RKO (cell line): ENCODE data around the gene GATAD2A.

Source experiments
- DNase-seq: peaks from one replicate; pipeline ENCODE4 v3.0.0-alpha.2; 2016; ENCODE audit warnings: low spot score

Gene GATAD2A

DNA sequence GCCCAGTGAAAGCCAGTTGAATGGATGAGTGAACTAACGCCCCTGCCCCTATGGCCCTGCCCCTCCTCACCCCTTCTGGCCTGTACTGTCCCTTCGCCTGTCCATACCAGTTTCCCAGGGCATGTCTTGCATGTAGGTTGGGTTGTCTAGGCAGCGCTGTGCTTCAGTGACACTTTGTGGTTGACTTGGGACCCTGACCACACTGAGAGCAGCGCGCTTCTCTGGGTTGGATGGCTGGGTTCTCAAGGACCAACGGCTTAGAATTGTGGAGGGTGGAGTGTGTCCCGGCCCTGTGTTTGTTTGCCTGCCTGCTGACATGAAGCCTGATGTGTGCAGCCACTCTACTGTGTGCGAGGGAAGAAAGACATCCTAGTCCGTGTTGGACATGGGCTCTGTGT, 15.8 kb downstream of the GATAD2A start:
- no peak for DNase-seq

- no peak for DNase-seq
Measured at GRCh38 chr19:19422156-19422555, 16.7 kb downstream of the GATAD2A start.

- no peak for DNase-seq
Measured at GRCh38 chr19:19423322-19423721, 17.8 kb downstream of the GATAD2A start.

DNA sequence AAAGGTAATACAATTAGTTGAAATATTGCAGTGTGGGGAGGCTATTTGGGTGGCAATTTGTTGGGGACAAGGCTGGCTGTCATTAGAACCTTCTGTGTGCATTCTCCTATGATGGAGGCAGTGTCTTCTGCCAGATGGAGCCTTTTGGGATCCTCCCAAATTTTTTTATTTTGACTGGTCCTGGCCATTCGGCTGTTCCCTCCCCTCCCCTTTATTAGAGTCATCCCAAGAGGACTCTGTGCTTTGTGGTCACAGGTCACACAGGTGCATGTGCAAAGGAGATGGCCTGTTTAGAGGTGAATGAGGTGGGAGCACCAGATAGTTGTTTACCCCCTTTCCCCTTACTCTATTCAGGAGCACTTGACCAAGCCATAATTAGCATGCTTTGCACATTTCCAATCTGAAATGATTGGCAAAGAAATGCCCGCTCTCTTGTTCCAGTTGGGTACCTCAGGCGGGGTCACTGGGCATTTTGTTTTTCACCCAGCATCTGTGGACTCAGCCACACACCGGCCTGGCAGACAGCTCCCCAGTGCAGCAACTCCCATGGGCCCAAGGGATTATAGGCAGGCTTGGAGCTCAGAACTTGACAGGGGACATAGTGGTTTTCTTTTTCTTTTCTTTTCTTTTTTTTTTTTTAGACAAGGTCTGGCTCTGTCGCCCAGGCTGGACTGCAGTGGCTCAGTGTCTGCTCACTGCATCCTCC, 19.8 kb downstream of the GATAD2A start:
- DNase-seq: no peak

DNA sequence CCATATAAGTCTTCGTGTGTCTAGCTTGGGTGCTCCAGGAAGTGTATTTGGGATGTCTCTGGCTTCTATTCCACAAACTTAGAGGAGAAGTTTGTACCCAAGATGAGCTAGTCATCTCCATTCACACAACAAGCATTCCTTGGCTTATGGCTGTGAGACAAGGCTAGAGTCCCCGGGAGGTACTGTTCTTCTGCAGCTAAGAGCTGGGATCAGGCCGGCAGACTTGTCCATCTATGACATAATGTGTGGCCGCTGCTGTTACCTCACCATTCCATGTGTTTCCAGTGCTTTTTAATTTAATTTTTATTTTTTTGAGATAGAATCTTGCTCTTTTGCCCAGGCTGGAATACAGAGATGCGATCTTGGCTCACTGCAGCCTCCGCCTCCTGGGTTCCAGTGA, 20.7 kb downstream of the GATAD2A start:
- DNase-seq: no peak

GRCh38 chr19:19426799-19427198, 21.3 kb downstream of the GATAD2A start:
- no peak for DNase-seq

- no peak for DNase-seq
Measured at GRCh38 chr19:19427302-19427701, 21.8 kb downstream of the GATAD2A start.

- DNase-seq: no peak
Measured at GRCh38 chr19:19427944-19428343, 22.5 kb downstream of the GATAD2A start.

GRCh38 chr19:19428746-19429145, 23.3 kb downstream of the GATAD2A start:
- no peak for DNase-seq

DNA sequence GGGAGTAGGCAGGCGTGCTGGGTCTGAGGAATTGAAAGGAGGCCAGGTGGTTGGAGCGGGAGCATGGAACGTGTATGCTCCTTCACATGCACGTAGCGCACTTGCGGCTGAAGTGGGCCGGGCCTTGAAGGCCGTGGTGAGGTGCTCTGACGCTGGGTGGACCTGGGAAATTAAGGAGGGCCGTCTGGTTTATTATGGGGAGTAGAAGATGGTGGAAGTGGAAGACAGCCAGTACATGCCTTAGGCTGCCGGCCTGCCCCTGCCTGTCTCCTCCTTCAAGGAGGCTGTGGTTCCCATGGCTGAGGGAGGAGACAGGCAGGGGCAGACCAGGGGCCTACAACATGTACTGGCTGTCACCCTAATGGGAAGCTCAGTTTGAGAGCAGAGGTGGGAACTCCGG, 23.9 kb downstream of the GATAD2A start:
- DNase-seq: no peak

- DNase-seq: no peak
Measured at GRCh38 chr19:19432732-19433131, 27.3 kb downstream of the GATAD2A start.

GRCh38 chr19:19433666-19434213, 28.3 kb downstream of the GATAD2A start:
- no peak for DNase-seq

DNA sequence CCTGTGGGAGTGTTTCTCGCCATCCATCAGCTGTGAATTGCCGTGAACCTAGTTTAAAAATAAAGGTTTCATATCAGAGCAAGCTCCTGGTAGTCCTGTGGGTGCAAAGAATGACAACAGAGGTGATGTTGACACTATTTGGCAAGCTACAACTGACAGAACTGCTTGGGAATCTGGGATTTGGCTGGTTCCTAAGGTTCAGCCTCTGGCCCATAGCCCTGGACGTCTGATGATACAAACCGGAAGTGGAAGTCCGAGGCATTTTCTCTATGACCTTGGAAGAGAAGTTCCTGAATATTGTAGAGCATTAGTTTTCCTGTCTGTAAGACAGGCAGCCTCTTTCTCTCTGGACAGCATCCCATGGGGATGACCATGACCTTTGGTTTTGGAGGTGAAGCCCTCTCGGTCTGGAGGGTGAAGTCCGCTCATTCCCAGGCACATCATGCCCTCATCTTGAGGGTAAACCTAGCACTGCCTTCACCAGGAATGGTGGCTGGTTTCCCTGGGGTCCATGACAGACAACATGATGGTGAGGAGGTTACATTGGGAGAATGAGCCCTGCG, 29.1 kb downstream of the GATAD2A start:
- no peak for DNase-seq

GRCh38 chr19:19436137-19436691, 30.7 kb downstream of the GATAD2A start:
- DNase-seq: no peak

GRCh38 chr19:19438366-19439175, 33.1 kb downstream of the GATAD2A start:
- no peak for DNase-seq

GRCh38 chr19:19439176-19439482, 33.7 kb downstream of the GATAD2A start:
- no peak for DNase-seq

DNA sequence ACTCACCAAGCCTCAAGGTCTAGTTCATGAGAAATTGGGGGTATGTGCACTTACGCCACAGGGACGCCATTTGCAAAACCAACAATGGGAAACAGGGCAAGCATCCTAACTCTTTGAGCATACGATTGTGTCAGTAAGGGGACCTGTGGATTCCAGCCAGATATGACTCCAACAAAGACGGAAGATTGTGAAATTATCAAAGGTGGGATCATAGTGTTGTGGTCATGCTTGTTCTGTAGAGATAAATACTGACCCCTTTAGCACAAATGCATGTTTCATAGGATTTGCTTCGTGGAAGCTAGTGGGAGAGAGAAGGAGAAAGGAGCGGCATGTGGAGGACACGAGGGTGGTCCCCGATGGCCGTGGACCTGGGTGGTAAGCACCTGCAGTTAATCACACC, 37.8 kb downstream of the GATAD2A start:
- DNase-seq: no peak

- DNase-seq: no peak
Measured at GRCh38 chr19:19443902-19444680, 38.6 kb downstream of the GATAD2A start.

GRCh38 chr19:19444681-19445155, 39.2 kb downstream of the GATAD2A start:
- DNase-seq: no peak

DNA sequence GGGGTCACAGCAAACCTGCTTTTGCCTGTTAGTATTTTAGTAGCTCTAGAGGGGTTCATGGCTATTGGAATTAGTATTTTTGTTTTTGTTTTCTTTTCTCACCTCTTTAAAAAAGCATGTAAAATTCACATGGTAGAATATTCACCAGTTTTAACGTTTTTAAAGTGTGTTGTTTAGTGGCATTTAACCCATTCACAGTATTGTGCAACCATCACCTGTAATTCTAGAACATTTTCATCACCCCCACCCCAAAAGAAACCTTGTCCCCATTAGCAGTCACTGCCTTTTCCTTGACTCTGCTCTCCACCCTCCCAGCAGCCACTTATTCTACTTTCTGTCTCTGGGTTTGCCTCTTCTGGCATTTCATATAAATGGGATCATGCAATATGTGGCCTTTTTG, 39.8 kb downstream of the GATAD2A start:
- DNase-seq: no peak

GRCh38 chr19:19445911-19446361, 40.5 kb downstream of the GATAD2A start:
- DNase-seq: peak; percentile 40
